Upper lobe of right lung (tissue), 1 donor: Measurements from ENCODE around the gene PPFIBP2. TPM values are rescaled to one million over a fixed set of nuclear protein-coding genes. Genes with fewer than 3 reads are reported as not detected.

Experiments
- ATAC-seq: fragments of 200-7000 bp; cut with Tn5 transposase; one replicate; pipeline ENCODE4 v1.9.1; 2020; ENCODE audit warnings: mild to moderate bottlenecking, moderate library complexity
- DNase-seq: peaks from one replicate; pipeline ENCODE4 v3.0.0-alpha.2; 2020
- H3K27ac ChIP-seq: fragments of 200-600 bp; one replicate; pipeline ENCODE4 v1.8.0; 2022
- H3K27me3 ChIP-seq: fragments of 200-600 bp; one replicate; pipeline ENCODE4 v1.8.0; 2022; ENCODE audit warnings: mild to moderate bottlenecking
- H3K36me3 ChIP-seq: fragments of 200-600 bp; one replicate; pipeline ENCODE4 v1.8.0; 2022
- H3K4me1 ChIP-seq: fragments of 200-600 bp; one replicate; pipeline ENCODE4 v1.8.0; 2022
- H3K4me3 ChIP-seq: fragments of 200-600 bp; one replicate; pipeline ENCODE4 v1.8.0; 2022; ENCODE audit warnings: mild to moderate bottlenecking
- H3K9me3 ChIP-seq: fragments of 200-600 bp; one replicate; pipeline ENCODE4 v1.8.0; 2022
- intact Hi-C: fragments of 100-400 bp; cut with DNase I; formaldehyde crosslinking; loops from one replicate; pipeline ENCODE4 v1.11.0; 2022
- total RNA-seq: library from RNA; stranded (reverse); fragmentation: NEBNext Ultra II Directional; extraction: Animal tissue kit (Norgen Biotek cat#: 25700); gene quantifications from one replicate; pipeline ENCODE4 v1.2.1, GENCODE V29; 2021
- TF ChIP-seq, protein P1 (sequence below): fragments of 200-600 bp; IDR thresholded peaks from one replicate; pipeline ENCODE4 v1.8.0; 2022; ENCODE audit warnings: antibody characterized with exemption
- donor health status: DM: no; HTN: yes; CAD: no; lungs with severe emphysema.

PPFIBP2 gene
- total RNA-seq, 1 donor from 2014 or later, result 26.8 TPM

DNA sequence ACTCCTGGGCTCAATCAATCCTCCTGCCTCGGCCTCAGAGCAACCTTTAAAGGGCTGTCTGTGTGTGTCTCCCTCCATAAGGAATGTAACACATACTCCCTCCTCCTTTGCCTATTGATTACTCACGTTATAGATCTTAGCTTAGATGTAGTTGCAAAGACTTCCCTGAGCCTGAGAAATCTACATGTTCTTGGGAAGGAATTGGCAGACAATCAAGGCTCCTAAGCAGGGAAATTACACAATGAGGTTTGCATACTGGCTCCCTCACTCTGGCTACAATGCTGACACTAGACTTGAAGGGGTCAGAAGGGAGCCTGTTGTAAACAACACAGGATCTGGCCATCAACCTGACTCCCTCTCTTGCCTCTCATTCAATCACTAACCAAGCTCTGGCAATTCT, 33.7 kb upstream of the PPFIBP2 start:
- H3K27me3 ChIP-seq, result no peaks in the 10 kb centered on the region
- no peaks in the 10 kb centered on the region for H3K9me3 ChIP-seq
- no peaks in the 10 kb centered on the region for H3K36me3 ChIP-seq
- intact Hi-C loops, result no loop called here
- TF ChIP-seq, protein P1, sequence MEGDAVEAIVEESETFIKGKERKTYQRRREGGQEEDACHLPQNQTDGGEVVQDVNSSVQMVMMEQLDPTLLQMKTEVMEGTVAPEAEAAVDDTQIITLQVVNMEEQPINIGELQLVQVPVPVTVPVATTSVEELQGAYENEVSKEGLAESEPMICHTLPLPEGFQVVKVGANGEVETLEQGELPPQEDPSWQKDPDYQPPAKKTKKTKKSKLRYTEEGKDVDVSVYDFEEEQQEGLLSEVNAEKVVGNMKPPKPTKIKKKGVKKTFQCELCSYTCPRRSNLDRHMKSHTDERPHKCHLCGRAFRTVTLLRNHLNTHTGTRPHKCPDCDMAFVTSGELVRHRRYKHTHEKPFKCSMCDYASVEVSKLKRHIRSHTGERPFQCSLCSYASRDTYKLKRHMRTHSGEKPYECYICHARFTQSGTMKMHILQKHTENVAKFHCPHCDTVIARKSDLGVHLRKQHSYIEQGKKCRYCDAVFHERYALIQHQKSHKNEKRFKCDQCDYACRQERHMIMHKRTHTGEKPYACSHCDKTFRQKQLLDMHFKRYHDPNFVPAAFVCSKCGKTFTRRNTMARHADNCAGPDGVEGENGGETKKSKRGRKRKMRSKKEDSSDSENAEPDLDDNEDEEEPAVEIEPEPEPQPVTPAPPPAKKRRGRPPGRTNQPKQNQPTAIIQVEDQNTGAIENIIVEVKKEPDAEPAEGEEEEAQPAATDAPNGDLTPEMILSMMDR, result no peak
- DNase-seq (no peak), ATAC-seq (peak; percentile 37)
- H3K4me3 ChIP-seq, result no peak overlapping the region
- H3K27ac ChIP-seq, result no peak overlapping the region
- peaks cover 6% of the 10 kb centered on the region for H3K4me1 ChIP-seq

DNA sequence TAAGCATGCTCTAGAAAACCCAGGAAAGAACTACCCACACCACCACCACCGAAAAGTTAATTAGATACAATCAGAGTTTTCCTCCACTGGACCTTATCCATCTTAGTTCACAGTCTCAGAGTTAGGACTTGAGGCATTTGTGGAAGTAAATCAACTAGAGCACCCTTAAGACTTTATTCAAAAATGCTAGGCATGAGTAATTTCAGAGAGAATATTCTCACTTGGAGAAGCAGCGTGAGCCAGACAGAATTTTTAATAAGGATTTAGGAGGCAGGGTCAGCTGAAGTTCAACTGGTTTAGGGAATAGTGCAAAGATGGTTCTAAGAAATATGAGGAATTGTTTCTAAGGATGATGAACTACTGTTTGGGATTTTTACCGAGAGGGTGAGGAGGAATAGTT, 29.7 kb upstream of the PPFIBP2 start:
- intact Hi-C loops, result no loop called here
- TF ChIP-seq, protein P1, result no peak
- Histone ChIP-seq H3K4me1 (peaks cover 6% of the 10 kb centered on the region), H3K9me3 (no peaks in the 10 kb centered on the region), H3K27ac (no peak overlapping the region), H3K4me3 (no peak overlapping the region), H3K36me3 (no peaks in the 10 kb centered on the region), H3K27me3 (no peaks in the 10 kb centered on the region)
- DNase-seq (no peak), ATAC-seq (no peak)

DNA sequence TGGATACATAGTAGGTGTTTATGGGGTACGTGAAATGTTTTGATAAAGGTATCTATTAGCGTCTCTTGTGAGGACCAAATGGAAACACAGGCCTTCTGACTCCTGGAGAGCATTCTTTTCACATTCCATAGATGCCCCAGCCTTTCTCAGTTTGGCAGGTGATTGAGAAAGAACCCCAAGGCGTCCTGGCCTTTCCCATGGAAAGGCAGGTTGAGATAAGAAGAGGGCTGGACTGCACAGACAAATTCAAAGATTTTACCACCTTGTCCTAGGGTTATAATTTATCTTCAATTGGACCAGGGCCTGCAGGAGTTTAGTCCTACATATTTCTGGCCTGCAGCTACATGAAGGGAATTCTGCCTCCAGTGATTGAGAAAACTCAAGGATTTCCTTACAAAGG, 29.2 kb upstream of the PPFIBP2 start:
- Histone ChIP-seq H3K27ac (peak overlapping the region; percentile 40), H3K27me3 (no peaks in the 10 kb centered on the region), H3K9me3 (no peaks in the 10 kb centered on the region), H3K4me3 (peak overlapping the region; percentile 52), H3K36me3 (no peaks in the 10 kb centered on the region), H3K4me1 (peaks cover 9% of the 10 kb centered on the region)
- intact Hi-C loops, result no loop called here
- TF ChIP-seq, protein P1, result no peak
- ATAC-seq (peak; percentile 54), DNase-seq (no peak)

DNA sequence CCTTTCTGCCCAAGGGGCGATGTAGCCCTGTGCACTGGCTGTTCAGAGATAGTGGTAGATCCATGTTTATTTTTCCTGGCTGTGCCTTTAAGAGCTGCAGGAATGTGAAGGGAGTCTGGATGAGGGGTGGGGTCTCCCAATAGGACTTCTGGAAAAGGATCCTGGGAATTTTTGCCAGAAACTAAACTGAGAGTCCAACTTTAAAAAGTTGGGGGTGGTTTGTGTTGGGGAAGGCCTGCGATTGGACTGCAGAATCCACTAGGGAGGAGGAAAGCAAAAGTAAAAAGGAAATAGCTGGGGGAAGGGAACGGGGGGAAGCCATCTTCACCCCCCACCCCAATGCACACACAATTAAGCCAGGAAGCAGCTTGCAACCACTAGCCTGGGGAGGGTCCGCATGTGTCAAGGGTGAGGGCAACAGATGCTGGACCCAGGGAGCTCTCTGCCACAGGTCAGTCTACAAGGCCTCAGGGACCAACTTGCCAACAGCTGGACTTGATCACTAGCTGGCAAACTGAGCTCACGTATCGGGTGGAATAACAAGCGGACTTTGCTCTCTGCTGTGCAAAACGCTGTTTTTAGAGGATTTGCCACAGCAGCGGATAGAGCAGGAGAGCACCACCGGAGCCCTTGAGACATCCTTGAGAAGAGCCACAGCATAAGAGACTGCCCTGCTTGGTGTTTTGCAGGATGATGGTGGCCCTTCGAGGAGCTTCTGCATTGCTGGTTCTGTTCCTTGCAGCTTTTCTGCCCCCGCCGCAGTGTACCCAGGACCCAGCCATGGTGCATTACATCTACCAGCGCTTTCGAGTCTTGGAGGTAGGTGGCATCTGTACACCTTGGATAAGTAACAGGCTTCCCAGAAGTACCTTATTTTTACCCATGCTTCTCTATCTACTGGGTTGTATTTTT, 28.4 kb upstream of the PPFIBP2 start, which contains the start of gene OLFML1:
TSS of gene OLFML1 (plus strand) at position 321 of the 912 bp plus-strand sequence. CDS start at position 691, 370 bp downstream.
- TF ChIP-seq, protein P1, result no peak
- no peaks in the 10 kb centered on the region for H3K9me3 ChIP-seq
- peaks cover 6% of the 10 kb centered on the region for H3K4me1 ChIP-seq
- peak within 1 kb of the TSS; percentile 40 for H3K27ac ChIP-seq
- peak; percentile 4 for ATAC-seq
- DNase-seq, result no peak
- H3K4me3 ChIP-seq, result peak within 1 kb of the TSS; percentile 52
- intact Hi-C loops, result no loop called here
- H3K27me3 ChIP-seq, result no peaks in the 10 kb centered on the region
- H3K36me3 ChIP-seq, result no peaks in the 10 kb centered on the region

GRCh38 chr11:7486098-7486780, 27.6 kb upstream of the PPFIBP2 start:
- ATAC-seq (no peak), DNase-seq (no peak)
- no peaks in the 10 kb centered on the region for H3K36me3 ChIP-seq
- TF ChIP-seq, protein P1, result no peak
- H3K27me3 ChIP-seq, result no peaks in the 10 kb centered on the region
- H3K4me3 ChIP-seq, result peak overlapping the region; percentile 52
- intact Hi-C loops, result no loop called here
- no peaks in the 10 kb centered on the region for H3K9me3 ChIP-seq
- peaks cover 5% of the 10 kb centered on the region for H3K4me1 ChIP-seq
- H3K27ac ChIP-seq, result peak overlapping the region; percentile 40
